Prostate gland (tissue), 2 donors: ENCODE data around the gene HRH2. TPM values are rescaled to one million over a fixed set of nuclear protein-coding genes. Genes with fewer than 3 reads are reported as not detected.

Source experiments
- DNase-seq: peaks from one replicate; pipeline ENCODE4 v3.0.0-alpha.2; 2019; ENCODE audit warnings: low spot score
- H3K27ac ChIP-seq, 2 donors: fragments of 200-600 bp; sonication (generic); 2 replicates each; pipeline ENCODE4 v1.5.1; 2017 to 2019
- H3K27me3 ChIP-seq: fragments of 200-600 bp; sonication (generic); replicated peaks from 2 replicates; pipeline ENCODE4 v1.5.1; 2019; ENCODE audit not compliant: insufficient read depth
- H3K36me3 ChIP-seq, 2 donors: fragments of 200-600 bp; sonication (generic); 1 replicate in 1 of 2; 2 replicates in 1 of 2; pipeline versions ENCODE4 v1.5.1 to v1.8.1; 2017 to 2019
- H3K4me1 ChIP-seq: fragments of 200-600 bp; sonication (generic); replicated peaks from 2 replicates; pipeline ENCODE4 v1.5.1; 2019
- H3K4me3 ChIP-seq, 2 donors: fragments of 200-600 bp; sonication (generic); 2 replicates each; pipeline ENCODE4 v1.5.1; 2017 to 2019
- H3K9me3 ChIP-seq: fragments of 200-600 bp; sonication (generic); 2 replicates; pipeline ENCODE4 v1.5.1; 2017
- POLR2A ChIP-seq: fragments of 450-650 bp; IDR thresholded peaks from one replicate; pipeline ENCODE4 v1.6.1; 2016; ENCODE audit warnings: antibody characterized with exemption, mild to moderate bottlenecking
- POLR2AphosphoS5 ChIP-seq: sonication (generic); formaldehyde crosslinking; IDR thresholded peaks from one replicate; pipeline ENCODE4 v1.6.1; 2017; ENCODE audit warnings: antibody characterized with exemption
- WGBS: methylation state at CpG from one replicate; pipeline ENCODE4 v1.1.5; 2018; 5-methylcytosine and 5-hydroxymethylcytosine counted together
- intact Hi-C: fragments of 100-400 bp; cut with DNase I; formaldehyde crosslinking; loops from one replicate; pipeline ENCODE4 v1.14.2; 2022
- total RNA-seq, 2 donors: library from RNA; depleted of rRNA; stranded (reverse); fragments of >200 nt; gene quantifications; one replicate each; pipeline ENCODE4 v1.1.0, GENCODE V29; 2016
- TF ChIP-seq, protein P1 (sequence below), 4 experiments: fragments of 200-600 bp in 2 of 4; fragments of 450-650 bp in 2 of 4; sonication (generic) in 2 of 4; IDR thresholded peaks; 1 replicate in 3 of 4; 2 replicates in 1 of 4; pipeline ENCODE4 v1.5.1; 2016 to 2019; ENCODE audit warnings: antibody characterized with exemption in 4 of 4, mild to moderate bottlenecking in 2 of 4, moderate library complexity in 2 of 4

The HRH2 gene
- total RNA-seq, 2 donors from 2014 or later, result 0.55 to 5.3 TPM

DNA sequence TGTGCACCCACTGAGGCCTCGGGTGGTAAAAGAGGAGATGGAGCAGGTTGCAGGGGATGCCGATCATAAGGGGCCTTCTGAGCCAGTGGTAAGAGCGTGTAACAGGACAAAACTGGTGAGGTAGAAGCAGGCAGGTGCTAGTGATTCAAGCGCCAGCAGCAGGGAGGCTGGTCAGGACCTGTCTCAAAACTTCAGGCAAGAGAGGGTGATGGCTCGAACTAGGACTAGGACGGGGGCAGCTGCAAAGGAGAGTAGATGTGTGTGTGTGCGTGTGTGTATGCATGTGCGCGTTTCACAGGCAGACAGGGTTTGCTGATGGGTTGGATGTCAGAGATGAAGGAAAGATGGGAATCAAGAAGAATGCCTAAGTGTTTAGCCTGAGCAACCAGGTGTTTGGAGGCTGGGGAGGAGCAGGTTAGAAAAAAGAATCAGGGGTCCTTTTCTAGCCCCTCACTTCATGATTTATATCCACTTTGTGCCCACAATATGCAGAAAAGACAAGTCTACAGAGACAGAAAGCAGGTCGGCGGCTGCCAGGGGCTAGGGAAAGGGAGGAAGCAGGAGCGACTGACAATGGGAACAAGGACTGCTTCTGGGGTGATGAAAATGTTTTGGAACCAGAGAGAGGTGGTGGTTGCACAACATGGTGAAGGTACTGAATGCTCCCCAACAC, 15.2 kb downstream of the HRH2 start:
- Histone ChIP-seq H3K27me3 (peaks cover 3% of the 10 kb centered on the region), H3K9me3 (no peaks in the 10 kb centered on the region), H3K4me1 (no peaks in the 10 kb centered on the region), H3K36me3 (no peaks in the 10 kb centered on the region), H3K4me3 (no peak overlapping the region), H3K27ac (no peak overlapping the region)
- TF ChIP-seq POLR2AphosphoS5 (no peak), POLR2A (no peak)
- TF ChIP-seq, protein P1, sequence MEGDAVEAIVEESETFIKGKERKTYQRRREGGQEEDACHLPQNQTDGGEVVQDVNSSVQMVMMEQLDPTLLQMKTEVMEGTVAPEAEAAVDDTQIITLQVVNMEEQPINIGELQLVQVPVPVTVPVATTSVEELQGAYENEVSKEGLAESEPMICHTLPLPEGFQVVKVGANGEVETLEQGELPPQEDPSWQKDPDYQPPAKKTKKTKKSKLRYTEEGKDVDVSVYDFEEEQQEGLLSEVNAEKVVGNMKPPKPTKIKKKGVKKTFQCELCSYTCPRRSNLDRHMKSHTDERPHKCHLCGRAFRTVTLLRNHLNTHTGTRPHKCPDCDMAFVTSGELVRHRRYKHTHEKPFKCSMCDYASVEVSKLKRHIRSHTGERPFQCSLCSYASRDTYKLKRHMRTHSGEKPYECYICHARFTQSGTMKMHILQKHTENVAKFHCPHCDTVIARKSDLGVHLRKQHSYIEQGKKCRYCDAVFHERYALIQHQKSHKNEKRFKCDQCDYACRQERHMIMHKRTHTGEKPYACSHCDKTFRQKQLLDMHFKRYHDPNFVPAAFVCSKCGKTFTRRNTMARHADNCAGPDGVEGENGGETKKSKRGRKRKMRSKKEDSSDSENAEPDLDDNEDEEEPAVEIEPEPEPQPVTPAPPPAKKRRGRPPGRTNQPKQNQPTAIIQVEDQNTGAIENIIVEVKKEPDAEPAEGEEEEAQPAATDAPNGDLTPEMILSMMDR (IDR thresholded peaks at IDR 0.05), result no peak
- intact Hi-C loops, result no loop called here
- WGBS, result 57% methylated on average over 12 of the region's 12 CpGs
- DNase-seq, result no peak

DNA sequence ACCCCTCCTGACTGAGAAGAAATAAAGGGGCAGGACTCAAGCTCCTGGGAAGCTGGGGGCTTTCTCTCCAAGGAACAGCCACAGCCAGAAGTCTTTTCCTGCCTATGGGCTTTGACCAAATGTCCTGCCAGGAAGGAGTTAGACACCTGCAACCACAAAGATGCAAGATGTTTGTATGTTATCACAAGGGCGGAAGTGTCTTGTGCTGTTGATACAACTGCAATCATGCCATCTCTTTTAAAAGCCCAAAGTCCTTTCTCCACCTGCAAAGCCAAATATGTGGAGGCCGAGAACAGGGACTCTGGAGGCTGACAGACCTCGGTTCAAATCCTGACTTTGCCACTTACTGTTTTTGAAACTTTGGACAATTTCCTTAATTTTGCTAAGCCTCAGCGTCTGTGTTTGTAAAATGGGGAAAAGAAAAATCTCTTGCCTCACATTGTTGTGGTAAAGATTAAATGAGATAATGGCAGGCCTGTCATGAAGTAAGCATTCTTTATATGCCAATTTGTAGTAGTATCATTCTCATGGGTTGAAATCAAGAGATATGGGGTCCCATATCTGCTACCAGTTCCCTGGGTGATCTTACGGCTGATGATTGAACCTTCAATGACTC, 17.0 kb downstream of the HRH2 start:
- no peaks in the 10 kb centered on the region for H3K9me3 ChIP-seq
- peaks cover 3% of the 10 kb centered on the region for H3K27me3 ChIP-seq
- DNase-seq, result no peak
- H3K27ac ChIP-seq, result no peak overlapping the region
- no peaks in the 10 kb centered on the region for H3K36me3 ChIP-seq
- no peaks in the 10 kb centered on the region for H3K4me1 ChIP-seq
- TF ChIP-seq POLR2AphosphoS5 (no peak), POLR2A (no peak)
- TF ChIP-seq, protein P1 (IDR thresholded peaks at IDR 0.05), result no peak
- no peak overlapping the region for H3K4me3 ChIP-seq
- intact Hi-C loops, result no loop called here
- 74% methylated on average over 5 of the region's 5 CpGs for WGBS

- intact Hi-C loops, result no loop called here
Observed at GRCh38 chr5:175675873-175676272, 18.0 kb downstream of the HRH2 start.

GRCh38 chr5:175677571-175677970, 19.7 kb downstream of the HRH2 start:
- Histone ChIP-seq H3K4me1 (no peaks in the 10 kb centered on the region), H3K4me3 (no peak overlapping the region), H3K27ac (no peak overlapping the region), H3K9me3 (no peaks in the 10 kb centered on the region), H3K27me3 (peaks cover 6% of the 10 kb centered on the region), H3K36me3 (no peaks in the 10 kb centered on the region)
- WGBS, result 77% methylated on average over 13 of the region's 13 CpGs
- DNase-seq, result no peak
- intact Hi-C loops, result no loop called here
- no peak for TF ChIP-seq POLR2A
- TF ChIP-seq, protein P1 (IDR thresholded peaks at IDR 0.05), result no peak
- no peak for TF ChIP-seq POLR2AphosphoS5

More at GRCh38 chr5:175675873-175676272, 18.0 kb downstream of the HRH2 start:
- H3K36me3 ChIP-seq, result no peaks in the 10 kb centered on the region
- TF ChIP-seq POLR2AphosphoS5 (no peak), POLR2A (no peak)
- TF ChIP-seq, protein P1 (IDR thresholded peaks at IDR 0.05), result no peak
- WGBS, result 68% methylated on average over 10 of the region's 10 CpGs
- H3K9me3 ChIP-seq, result no peaks in the 10 kb centered on the region
- DNase-seq, result no peak
- H3K27ac ChIP-seq, result no peak overlapping the region
- H3K27me3 ChIP-seq, result peaks cover 4% of the 10 kb centered on the region
- H3K4me3 ChIP-seq, result no peak overlapping the region
- no peaks in the 10 kb centered on the region for H3K4me1 ChIP-seq

GRCh38 chr5:175678074-175678473, 20.2 kb downstream of the HRH2 start:
- WGBS, result 81% methylated on average over 10 of the region's 10 CpGs
- Histone ChIP-seq H3K27me3 (peaks cover 5% of the 10 kb centered on the region), H3K36me3 (no peaks in the 10 kb centered on the region), H3K9me3 (no peaks in the 10 kb centered on the region), H3K4me1 (no peaks in the 10 kb centered on the region), H3K27ac (no peak overlapping the region), H3K4me3 (no peak overlapping the region)
- TF ChIP-seq POLR2A, result no peak
- TF ChIP-seq POLR2AphosphoS5, result no peak
- TF ChIP-seq, protein P1 (IDR thresholded peaks at IDR 0.05), result no peak
- intact Hi-C loops, result no loop called here
- DNase-seq, result no peak
